ENCODE measurements around the gene ITGAD.

ITGAD gene

GRCh38 chr16:31459687-31460581 is 66.8 kb downstream of the ITGAD start:
- peak; percentile 100 for DNase-seq (ENCODE audit: low read depth)

GRCh38 chr16:31460582-31461002 is 67.5 kb downstream of the ITGAD start:
- no peak for DNase-seq (ENCODE audit: low read depth)

- no peak for DNase-seq (ENCODE audit: low read depth)
These were observed 68.2 kb downstream of the ITGAD start for GRCh38 chr16:31461201-31461920.

GRCh38 chr16:31461921-31462804 is 69.0 kb downstream of the ITGAD start:
- DNase-seq (ENCODE audit: low read depth): no peak

- DNase-seq (ENCODE audit: low read depth): no peak
These were observed 71.2 kb downstream of the ITGAD start for GRCh38 chr16:31464348-31464769.

GRCh38 chr16:31464781-31465260 is 71.7 kb downstream of the ITGAD start:
- DNase-seq (ENCODE audit: low read depth): no peak

GRCh38 chr16:31465788-31466370 is 72.7 kb downstream of the ITGAD start:
- DNase-seq (ENCODE audit: low read depth): no peak

GRCh38 chr16:31466381-31466841 is 73.3 kb downstream of the ITGAD start:
- no peak for DNase-seq (ENCODE audit: low read depth)

GRCh38 chr16:31467151-31467773 is 74.1 kb downstream of the ITGAD start:
- DNase-seq (ENCODE audit: low read depth): no peak

- no peak for DNase-seq (ENCODE audit: low read depth)
These were observed 74.7 kb downstream of the ITGAD start for GRCh38 chr16:31467858-31468257.

GRCh38 chr16:31470615-31471014 is 77.5 kb downstream of the ITGAD start:
- DNase-seq (ENCODE audit: low read depth): no peak

- no peak for DNase-seq (ENCODE audit: low read depth)
These were observed 78.2 kb downstream of the ITGAD start for GRCh38 chr16:31471241-31471874.

- DNase-seq (ENCODE audit: low read depth): no peak
These were observed 79.0 kb downstream of the ITGAD start, which contains the start of gene TGFB1I1 for GRCh38 chr16:31471875-31472708. Gene TGFB1I1 (plus strand): TSS chr16:31472152. CDS start chr16:31472189, 37 bp downstream.

GRCh38 chr16:31472709-31473203 is 79.6 kb downstream of the ITGAD start:
- DNase-seq (ENCODE audit: low read depth): peak; percentile 31

- no peak for DNase-seq (ENCODE audit: low read depth)
These were observed 80.3 kb downstream of the ITGAD start for GRCh38 chr16:31473264-31473984.

- DNase-seq (ENCODE audit: low read depth): no peak
These were observed 81.1 kb downstream of the ITGAD start for GRCh38 chr16:31474173-31474714.

GRCh38 chr16:31474773-31475738 is 81.9 kb downstream of the ITGAD start:
- no peak for DNase-seq (ENCODE audit: low read depth)

All from T follicular helper cell (primary cell).